ENCODE data around the gene TP53RK.

GRCh38 chr20:46665602-46666001 is 23.6 kb downstream of the TP53RK start:
- TF ChIP-seq, protein P1, sequence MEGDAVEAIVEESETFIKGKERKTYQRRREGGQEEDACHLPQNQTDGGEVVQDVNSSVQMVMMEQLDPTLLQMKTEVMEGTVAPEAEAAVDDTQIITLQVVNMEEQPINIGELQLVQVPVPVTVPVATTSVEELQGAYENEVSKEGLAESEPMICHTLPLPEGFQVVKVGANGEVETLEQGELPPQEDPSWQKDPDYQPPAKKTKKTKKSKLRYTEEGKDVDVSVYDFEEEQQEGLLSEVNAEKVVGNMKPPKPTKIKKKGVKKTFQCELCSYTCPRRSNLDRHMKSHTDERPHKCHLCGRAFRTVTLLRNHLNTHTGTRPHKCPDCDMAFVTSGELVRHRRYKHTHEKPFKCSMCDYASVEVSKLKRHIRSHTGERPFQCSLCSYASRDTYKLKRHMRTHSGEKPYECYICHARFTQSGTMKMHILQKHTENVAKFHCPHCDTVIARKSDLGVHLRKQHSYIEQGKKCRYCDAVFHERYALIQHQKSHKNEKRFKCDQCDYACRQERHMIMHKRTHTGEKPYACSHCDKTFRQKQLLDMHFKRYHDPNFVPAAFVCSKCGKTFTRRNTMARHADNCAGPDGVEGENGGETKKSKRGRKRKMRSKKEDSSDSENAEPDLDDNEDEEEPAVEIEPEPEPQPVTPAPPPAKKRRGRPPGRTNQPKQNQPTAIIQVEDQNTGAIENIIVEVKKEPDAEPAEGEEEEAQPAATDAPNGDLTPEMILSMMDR (IDR thresholded peaks at IDR 0.05) = no peak
- TF ChIP-seq EP300 (IDR thresholded peaks at IDR 0.05) = no peak
